GM18520 (cell line): ENCODE data around the gene MROH8.

Experiments used
- ATAC-seq: cut with Tn5 transposase; IDR thresholded peaks from one replicate; pipeline ENCODE4 v1.9.1; 2021; ENCODE audit not compliant: unreplicated experiment

Gene MROH8

GRCh38 chr20:37200376-37200775, 21.0 kb upstream of the MROH8 start:
- no peak for ATAC-seq

GRCh38 chr20:37198932-37199660, 19.7 kb upstream of the MROH8 start:
- no peak for ATAC-seq

- ATAC-seq = no peak
These were observed 15.5 kb upstream of the MROH8 start for GRCh38 chr20:37194621-37195417.

- no peak for ATAC-seq
These were observed 14.5 kb upstream of the MROH8 start for GRCh38 chr20:37193821-37194220.

- ATAC-seq = no peak
These were observed 13.9 kb upstream of the MROH8 start for GRCh38 chr20:37193226-37193625.

- peak; percentile 47 for ATAC-seq
These were observed 12.9 kb upstream of the MROH8 start for GRCh38 chr20:37192137-37192854.

- ATAC-seq = no peak
These were observed 11.2 kb upstream of the MROH8 start for GRCh38 chr20:37190354-37191112.

- ATAC-seq = no peak
These were observed 10.2 kb upstream of the MROH8 start for GRCh38 chr20:37189416-37190016.

GRCh38 chr20:37188787-37189186, 9.4 kb upstream of the MROH8 start:
- no peak for ATAC-seq

- ATAC-seq = no peak
These were observed 6.3 kb upstream of the MROH8 start for GRCh38 chr20:37185686-37186085.

- no peak for ATAC-seq
These were observed 556 bp upstream of the MROH8 start for GRCh38 chr20:37179683-37180524.

- ATAC-seq = no peak
These were observed 6.5 kb downstream of the MROH8 start for GRCh38 chr20:37172836-37173235.

- ATAC-seq = no peak
These were observed 12.5 kb downstream of the MROH8 start for GRCh38 chr20:37166867-37167266.

- ATAC-seq = no peak
These were observed 14.3 kb downstream of the MROH8 start for GRCh38 chr20:37165031-37165430.

GRCh38 chr20:37163832-37164554, 15.4 kb downstream of the MROH8 start:
- ATAC-seq = no peak

- no peak for ATAC-seq
These were observed 16.7 kb downstream of the MROH8 start for GRCh38 chr20:37162646-37163045.

- no peak for ATAC-seq
These were observed 17.4 kb downstream of the MROH8 start for GRCh38 chr20:37161830-37162549.

- no peak for ATAC-seq
These were observed 18.7 kb downstream of the MROH8 start for GRCh38 chr20:37160683-37161082.
